WTC11 (cell line): ENCODE data around the gene PXYLP1.

Experiments
- ARID4B ChIP-seq: sonication (generic); formaldehyde crosslinking; IDR thresholded peaks from 2 replicates; pipeline ENCODE4 v1.8.0; 2023; ENCODE audit warnings: missing genetic modification reagents, mild to moderate bottlenecking, borderline replicate concordance
- MAX ChIP-seq: sonication (generic); formaldehyde crosslinking; IDR thresholded peaks from 2 replicates; pipeline ENCODE4 v1.8.0; 2022; ENCODE audit warnings: mild to moderate bottlenecking, missing genetic modification reagents

GRCh38 chr3:141272906-141273662 is 41.5 kb downstream of the PXYLP1 start:
- TF ChIP-seq ARID4B (CRISPR knock-in tag): no peak
- TF ChIP-seq MAX (CRISPR knock-in tag): no peak
